Measurements from ENCODE around the gene DYNC1LI2. TPM values are rescaled to one million over a fixed set of nuclear protein-coding genes. Genes with fewer than 3 reads are reported as not detected.

DYNC1LI2 gene
- total RNA-seq, 6 donors from 2014 or later: 91.5 to 190 (median 132) TPM

DNA sequence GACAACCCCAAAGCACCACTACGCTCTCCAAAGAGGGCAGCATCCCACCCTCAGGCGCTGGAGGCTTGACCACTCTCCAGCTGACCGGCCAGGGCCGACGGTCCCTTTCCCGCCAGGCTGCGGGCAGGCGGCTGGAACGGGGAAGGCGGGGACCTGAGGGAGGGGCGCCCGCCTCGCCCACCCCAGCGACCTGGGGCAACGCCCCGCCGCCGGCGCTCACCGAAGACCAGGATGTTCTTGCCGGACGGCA is 431 bp downstream of the DYNC1LI2 start:
- no peaks in the 10 kb centered on the region for H3K9me3 ChIP-seq
- H3K27ac ChIP-seq: peak overlapping the region; percentile 91 to 98 (median 94)
- ATAC-seq (ENCODE audit: low FRiP score in 2 of 2) (peak; percentile 19 to 53), DNase-seq (peak in 1 of 2 donors; percentile 32)
- H3K27me3 ChIP-seq: no peaks in the 10 kb centered on the region
- peaks cover 3 to 33% (median 14%) of the 10 kb centered on the region in 4 donors for H3K36me3 ChIP-seq
- no peak for TF ChIP-seq POLR2A (IDR thresholded peaks at IDR 0.05)
- no peak for TF ChIP-seq CTCF (IDR thresholded peaks at IDR 0.05)
- TF ChIP-seq EP300 (IDR thresholded peaks at IDR 0.05): no peak
- TF ChIP-seq POLR2AphosphoS5 (IDR thresholded peaks at IDR 0.05): no peak
- peak overlapping the region; percentile 70 to 100 (median 96) for H3K4me3 ChIP-seq
- H3K4me1 ChIP-seq: peaks cover 38 to 58% (median 43%) of the 10 kb centered on the region in 4 donors
- WGBS, 2 donors: 0 to 2% methylated on average over 9 to 12 of the region's 22 CpGs

DNA sequence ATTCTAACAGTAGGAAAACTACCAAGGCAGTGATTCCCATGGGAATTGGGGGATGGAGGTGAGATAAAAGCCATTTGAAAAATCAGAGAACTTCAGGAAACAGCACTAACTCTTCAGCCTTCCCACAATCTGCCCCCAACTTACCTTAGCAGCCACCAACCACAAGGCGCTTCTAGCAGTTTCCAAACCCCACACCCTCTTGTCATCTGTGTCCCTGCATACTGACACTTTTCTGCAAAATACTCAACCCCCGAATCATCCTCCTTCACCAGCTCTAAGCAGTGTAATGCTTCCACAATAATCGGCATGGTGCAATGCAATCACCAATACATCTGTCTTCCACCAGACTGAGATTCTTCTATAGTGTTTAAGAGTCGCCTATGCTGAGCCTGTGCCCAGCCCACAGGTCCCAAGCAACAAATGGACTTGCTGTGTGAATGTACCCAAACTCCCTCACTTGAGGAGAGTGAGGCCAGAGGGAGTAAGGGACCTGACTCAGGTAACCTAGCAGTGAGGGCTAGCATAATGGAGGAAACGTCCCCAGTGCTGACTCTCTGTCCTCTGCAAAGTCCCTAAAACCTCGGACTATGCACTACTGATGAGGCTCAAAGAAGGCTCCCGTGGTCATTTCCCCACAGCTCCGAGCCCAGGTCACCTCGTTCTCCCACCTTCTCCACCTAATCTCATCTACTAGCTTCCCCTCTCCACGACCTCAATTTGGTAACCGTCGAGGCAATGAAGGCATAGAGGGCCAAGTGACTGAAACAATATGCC is 943 bp downstream of the DYNC1LI2 start:
- H3K4me1 ChIP-seq: peaks cover 40 to 58% (median 45%) of the 10 kb centered on the region in 4 donors
- peaks cover 6 to 37% (median 17%) of the 10 kb centered on the region in 4 donors for H3K36me3 ChIP-seq
- no peaks in the 10 kb centered on the region for H3K9me3 ChIP-seq
- ATAC-seq (ENCODE audit: low FRiP score in 2 of 2) (no peak), DNase-seq (no peak)
- no peaks in the 10 kb centered on the region for H3K27me3 ChIP-seq
- TF ChIP-seq CTCF (IDR thresholded peaks at IDR 0.05) (no peak), EP300 (IDR thresholded peaks at IDR 0.05) (no peak), POLR2A (IDR thresholded peaks at IDR 0.05) (no peak), POLR2AphosphoS5 (IDR thresholded peaks at IDR 0.05) (no peak)
- H3K27ac ChIP-seq: peak overlapping the region; percentile 91 to 98 (median 94)
- 11 to 18% methylated on average over 12 of the region's 12 CpGs for WGBS, 2 donors
- peak overlapping the region; percentile 70 to 100 (median 96) for H3K4me3 ChIP-seq

- H3K9me3 ChIP-seq: no peaks in the 10 kb centered on the region
- H3K4me1 ChIP-seq: peaks cover 45 to 67% (median 60%) of the 10 kb centered on the region in 4 donors
- ATAC-seq (ENCODE audit: low FRiP score in 2 of 2) (peak; percentile 23 to 66), DNase-seq (peak in 1 of 2 donors; percentile 62)
- H3K4me3 ChIP-seq: no peak overlapping the region
- peaks cover 9 to 74% (median 39%) of the 10 kb centered on the region in 4 donors for H3K36me3 ChIP-seq
- 16 to 31% methylated on average over 1 of the region's 1 CpG for WGBS, 2 donors
- peak overlapping the region in 2 of 4 donors; percentile 50 to 54 for H3K27ac ChIP-seq
- H3K27me3 ChIP-seq: no peaks in the 10 kb centered on the region
- TF ChIP-seq CTCF (IDR thresholded peaks at IDR 0.05) (no peak), POLR2AphosphoS5 (IDR thresholded peaks at IDR 0.05) (no peak), EP300 (IDR thresholded peaks at IDR 0.05) (no peak), POLR2A (IDR thresholded peaks at IDR 0.05) (no peak)
Measured at GRCh38 chr16:66746682-66747081, 4.7 kb downstream of the DYNC1LI2 start.

DNA sequence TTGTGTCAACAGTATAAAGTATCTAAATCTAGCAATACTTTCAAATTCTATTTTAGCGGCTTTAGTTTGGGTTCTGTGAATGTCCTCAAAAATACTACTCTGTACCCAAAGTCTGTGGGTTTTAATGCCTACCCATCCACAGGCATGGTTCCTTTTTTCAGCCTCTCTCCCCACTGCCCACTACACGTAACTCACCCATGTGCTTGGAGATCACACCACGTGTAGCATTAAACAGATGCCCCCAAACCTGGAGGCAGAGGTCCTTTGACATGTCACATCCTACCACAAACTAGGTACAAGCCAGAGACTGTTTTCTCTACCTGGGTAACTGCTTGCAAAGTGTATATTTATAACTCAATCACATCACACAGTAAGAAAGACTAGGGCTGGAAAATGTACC is 5.4 kb downstream of the DYNC1LI2 start:
- WGBS, 2 donors: 65 to 77% methylated on average over 3 of the region's 3 CpGs
- Histone ChIP-seq H3K27me3 (no peaks in the 10 kb centered on the region), H3K4me1 (peaks cover 51 to 73% (median 67%) of the 10 kb centered on the region in 4 donors), H3K4me3 (no peak overlapping the region), H3K27ac (peak overlapping the region in 2 of 4 donors; percentile 50 to 54), H3K9me3 (no peaks in the 10 kb centered on the region), H3K36me3 (peaks cover 9 to 76% (median 39%) of the 10 kb centered on the region in 4 donors)
- no peak for ATAC-seq (ENCODE audit: low FRiP score in 2 of 2)
- TF ChIP-seq POLR2AphosphoS5 (IDR thresholded peaks at IDR 0.05) (no peak), EP300 (IDR thresholded peaks at IDR 0.05) (no peak), CTCF (IDR thresholded peaks at IDR 0.05) (no peak), POLR2A (IDR thresholded peaks at IDR 0.05) (no peak)
- DNase-seq: no peak

Data from upper lobe of left lung (tissue), 6 donors.